ENCODE results near the gene SLC46A3.

- TF ChIP-seq CTCF (IDR thresholded peaks at IDR 0.05) (no peak), POLR2AphosphoS5 (IDR thresholded peaks at IDR 0.05) (no peak), POLR2A (IDR thresholded peaks at IDR 0.05) (no peak)
These were observed 60.3 kb downstream of the SLC46A3 start for GRCh38 chr13:28658539-28658795.

Data from stomach (tissue), 4 donors.